ENCODE data around the gene SND1.

The SND1 gene

DNA sequence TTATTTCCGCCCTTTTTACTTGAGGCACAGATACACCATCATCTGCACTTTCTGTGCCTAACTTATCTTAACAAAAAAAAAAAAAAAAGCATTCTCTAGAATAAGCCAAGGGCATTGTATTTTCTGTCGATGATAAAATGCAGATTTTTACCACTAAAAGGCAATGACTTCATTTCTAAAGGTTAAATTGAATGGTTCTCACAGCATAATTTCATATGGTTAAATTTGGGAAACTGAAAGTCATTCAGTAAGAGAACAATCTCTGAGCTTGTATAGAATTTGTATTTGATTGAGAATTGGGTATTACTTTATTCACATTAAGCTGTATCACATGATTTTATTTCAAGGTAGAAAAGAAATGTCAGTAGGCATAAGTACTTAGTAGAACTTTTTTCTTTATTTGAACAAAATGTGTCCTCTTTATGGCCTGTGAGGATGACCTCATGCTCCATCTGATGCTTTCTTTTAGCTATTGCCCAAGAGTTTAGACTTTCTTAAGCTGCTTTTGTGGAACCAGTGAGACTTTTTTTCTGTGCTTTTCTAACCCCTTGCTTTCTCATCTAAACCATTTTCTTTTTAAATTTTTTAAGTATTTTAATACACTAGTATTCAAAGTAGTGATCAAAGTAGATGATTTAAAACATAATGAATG lies 268.9 kb downstream of the SND1 start:
- H3K36me3 ChIP-seq (ENCODE audit: insufficient read depth, low read length): no peaks in the 10 kb centered on the region
- no peak overlapping the region for H3K4me2 ChIP-seq (ENCODE audit: low read length)
- H3K4me1 ChIP-seq (ENCODE audit: control insufficient read depth, insufficient read depth, low read length): no peaks in the 10 kb centered on the region
- H3K4me3 ChIP-seq (ENCODE audit: low read length): no peak overlapping the region
- no peak overlapping the region for H3K9ac ChIP-seq (ENCODE audit: low read depth, low read length)
- no peaks in the 10 kb centered on the region for H3K9me3 ChIP-seq (replicated peaks; ENCODE audit: low read length)
- H3K27me3 ChIP-seq (ENCODE audit: control insufficient read depth, insufficient read depth, low read length): no peaks in the 10 kb centered on the region

DNA sequence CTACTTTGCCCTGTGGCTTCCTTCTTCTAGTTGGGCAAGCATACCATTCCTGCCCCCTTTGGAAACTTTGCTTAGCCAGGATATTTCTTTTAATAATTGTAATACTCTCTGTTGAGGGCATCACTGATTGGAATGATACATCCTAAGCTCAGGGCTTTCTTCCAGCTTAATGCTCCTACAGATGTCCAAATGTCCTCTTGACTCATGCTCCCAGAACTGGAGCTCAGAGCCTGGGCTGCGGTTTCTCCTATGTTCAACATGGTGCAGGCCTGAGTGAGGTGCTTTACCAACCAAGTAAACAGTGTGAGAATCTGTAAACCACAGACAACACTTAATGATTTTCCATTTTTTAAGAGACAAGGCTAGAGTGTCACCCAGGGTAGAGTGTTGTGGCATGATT lies 270.7 kb downstream of the SND1 start:
- Histone ChIP-seq H3K36me3 (ENCODE audit: insufficient read depth, low read length) (no peaks in the 10 kb centered on the region), H3K4me1 (ENCODE audit: control insufficient read depth, insufficient read depth, low read length) (no peaks in the 10 kb centered on the region), H3K4me2 (ENCODE audit: low read length) (no peak overlapping the region), H3K27me3 (ENCODE audit: control insufficient read depth, insufficient read depth, low read length) (no peaks in the 10 kb centered on the region), H3K4me3 (ENCODE audit: low read length) (no peak overlapping the region), H3K9ac (ENCODE audit: low read depth, low read length) (no peak overlapping the region), H3K9me3 (replicated peaks; ENCODE audit: low read length) (no peaks in the 10 kb centered on the region)

DNA sequence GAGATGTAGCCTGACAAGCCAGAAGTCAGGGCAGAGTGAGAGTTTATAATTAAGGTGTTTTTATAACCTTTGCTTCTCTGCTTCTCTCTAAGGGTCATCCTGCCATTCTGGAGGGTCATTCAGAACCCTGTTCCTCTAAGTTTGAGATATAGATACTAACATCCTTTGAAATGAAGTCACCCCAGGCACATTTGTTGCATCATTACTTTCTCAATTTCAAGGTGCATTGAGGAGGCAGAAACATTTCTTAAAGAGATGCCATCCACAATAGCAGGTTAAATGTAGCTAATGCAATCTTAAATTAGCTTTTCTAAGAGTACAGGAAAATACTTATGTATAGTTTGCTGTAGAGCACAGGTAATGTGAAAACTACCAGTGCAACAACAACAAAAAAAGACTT lies 272.9 kb downstream of the SND1 start:
- no peaks in the 10 kb centered on the region for H3K9me3 ChIP-seq (replicated peaks; ENCODE audit: low read length)
- peaks cover 9% of the 10 kb centered on the region for H3K36me3 ChIP-seq (ENCODE audit: insufficient read depth, low read length)
- no peaks in the 10 kb centered on the region for H3K4me1 ChIP-seq (ENCODE audit: control insufficient read depth, insufficient read depth, low read length)

DNA sequence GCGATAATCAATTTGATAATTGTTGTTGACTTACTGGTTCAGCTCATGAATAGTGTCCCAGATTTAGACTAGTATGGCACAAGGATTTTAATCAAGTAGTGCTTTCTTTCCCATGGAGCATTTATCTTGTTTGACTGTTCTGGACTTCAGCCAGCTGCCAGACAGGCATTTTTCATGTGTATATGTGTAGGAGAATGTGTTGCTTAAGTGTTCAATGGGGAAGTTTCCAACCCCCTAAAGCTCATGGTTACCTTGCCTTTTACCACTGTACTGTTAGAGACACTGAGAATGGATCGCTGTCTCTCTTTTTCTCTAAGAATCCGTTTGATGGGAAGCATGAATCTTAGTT lies 275.3 kb downstream of the SND1 start:
- no peak overlapping the region for H3K4me3 ChIP-seq (ENCODE audit: low read length)
- no peaks in the 10 kb centered on the region for H3K9me3 ChIP-seq (replicated peaks; ENCODE audit: low read length)
- H3K36me3 ChIP-seq (ENCODE audit: insufficient read depth, low read length): peaks cover 27% of the 10 kb centered on the region
- H3K27me3 ChIP-seq (ENCODE audit: control insufficient read depth, insufficient read depth, low read length): no peaks in the 10 kb centered on the region
- H3K4me2 ChIP-seq (ENCODE audit: low read length): no peak overlapping the region
- no peak overlapping the region for H3K9ac ChIP-seq (ENCODE audit: low read depth, low read length)
- H3K4me1 ChIP-seq (ENCODE audit: control insufficient read depth, insufficient read depth, low read length): no peaks in the 10 kb centered on the region

More for the DNA sequence above, 272.9 kb downstream of the SND1 start:
- Histone ChIP-seq H3K4me3 (ENCODE audit: low read length) (no peak overlapping the region), H3K9ac (ENCODE audit: low read depth, low read length) (no peak overlapping the region), H3K4me2 (ENCODE audit: low read length) (no peak overlapping the region), H3K27me3 (ENCODE audit: control insufficient read depth, insufficient read depth, low read length) (no peaks in the 10 kb centered on the region)

DNA sequence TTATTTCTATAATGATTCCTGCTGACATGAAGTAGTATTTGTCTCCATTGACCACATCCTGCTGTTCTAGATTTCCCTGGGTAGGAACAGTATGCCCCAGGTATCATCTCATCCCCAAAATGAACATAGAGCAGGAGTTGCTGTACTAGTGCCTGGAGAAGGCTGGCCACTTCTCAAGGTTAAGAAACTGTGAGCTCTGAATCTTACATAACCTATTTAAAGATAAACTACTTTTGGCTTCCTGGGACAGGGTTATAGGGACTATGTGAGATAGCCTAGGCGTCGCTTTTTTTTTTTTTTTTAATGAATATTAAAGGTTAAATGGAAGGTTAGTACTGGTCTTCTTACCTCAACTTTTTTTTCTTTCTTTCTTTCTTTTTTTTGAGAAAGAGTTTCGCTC lies 276.2 kb downstream of the SND1 start:
- no peak overlapping the region for H3K9ac ChIP-seq (ENCODE audit: low read depth, low read length)
- H3K9me3 ChIP-seq (replicated peaks; ENCODE audit: low read length): no peaks in the 10 kb centered on the region
- no peak overlapping the region for H3K4me2 ChIP-seq (ENCODE audit: low read length)
- H3K27me3 ChIP-seq (ENCODE audit: control insufficient read depth, insufficient read depth, low read length): no peaks in the 10 kb centered on the region
- peaks cover 32% of the 10 kb centered on the region for H3K36me3 ChIP-seq (ENCODE audit: insufficient read depth, low read length)
- H3K4me1 ChIP-seq (ENCODE audit: control insufficient read depth, insufficient read depth, low read length): no peaks in the 10 kb centered on the region
- H3K4me3 ChIP-seq (ENCODE audit: low read length): no peak overlapping the region

DNA sequence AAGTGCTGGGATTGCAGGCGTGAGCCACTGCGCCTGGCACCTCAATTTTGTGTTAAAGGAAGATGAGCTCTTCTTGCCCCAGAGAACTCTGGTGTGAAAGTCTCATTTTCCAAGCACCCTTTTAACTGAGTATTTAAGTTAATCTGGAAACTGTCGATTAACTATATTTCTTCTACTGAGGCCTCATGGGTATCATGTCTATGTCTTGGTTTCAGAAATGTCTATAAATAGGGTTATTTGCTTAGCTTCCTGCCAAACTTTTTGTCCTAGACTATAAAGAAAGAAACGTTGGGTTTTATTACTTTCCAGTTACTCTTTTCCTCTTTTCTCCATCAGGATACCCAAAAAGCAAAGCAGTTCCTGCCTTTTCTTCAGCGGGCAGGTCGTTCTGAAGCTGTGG lies 276.9 kb downstream of the SND1 start:
- no peak overlapping the region for H3K9ac ChIP-seq (ENCODE audit: low read depth, low read length)
- no peaks in the 10 kb centered on the region for H3K27me3 ChIP-seq (ENCODE audit: control insufficient read depth, insufficient read depth, low read length)
- H3K9me3 ChIP-seq (replicated peaks; ENCODE audit: low read length): no peaks in the 10 kb centered on the region
- H3K4me1 ChIP-seq (ENCODE audit: control insufficient read depth, insufficient read depth, low read length): no peaks in the 10 kb centered on the region
- H3K4me2 ChIP-seq (ENCODE audit: low read length): no peak overlapping the region
- H3K36me3 ChIP-seq (ENCODE audit: insufficient read depth, low read length): peaks cover 39% of the 10 kb centered on the region
- no peak overlapping the region for H3K4me3 ChIP-seq (ENCODE audit: low read length)

DNA sequence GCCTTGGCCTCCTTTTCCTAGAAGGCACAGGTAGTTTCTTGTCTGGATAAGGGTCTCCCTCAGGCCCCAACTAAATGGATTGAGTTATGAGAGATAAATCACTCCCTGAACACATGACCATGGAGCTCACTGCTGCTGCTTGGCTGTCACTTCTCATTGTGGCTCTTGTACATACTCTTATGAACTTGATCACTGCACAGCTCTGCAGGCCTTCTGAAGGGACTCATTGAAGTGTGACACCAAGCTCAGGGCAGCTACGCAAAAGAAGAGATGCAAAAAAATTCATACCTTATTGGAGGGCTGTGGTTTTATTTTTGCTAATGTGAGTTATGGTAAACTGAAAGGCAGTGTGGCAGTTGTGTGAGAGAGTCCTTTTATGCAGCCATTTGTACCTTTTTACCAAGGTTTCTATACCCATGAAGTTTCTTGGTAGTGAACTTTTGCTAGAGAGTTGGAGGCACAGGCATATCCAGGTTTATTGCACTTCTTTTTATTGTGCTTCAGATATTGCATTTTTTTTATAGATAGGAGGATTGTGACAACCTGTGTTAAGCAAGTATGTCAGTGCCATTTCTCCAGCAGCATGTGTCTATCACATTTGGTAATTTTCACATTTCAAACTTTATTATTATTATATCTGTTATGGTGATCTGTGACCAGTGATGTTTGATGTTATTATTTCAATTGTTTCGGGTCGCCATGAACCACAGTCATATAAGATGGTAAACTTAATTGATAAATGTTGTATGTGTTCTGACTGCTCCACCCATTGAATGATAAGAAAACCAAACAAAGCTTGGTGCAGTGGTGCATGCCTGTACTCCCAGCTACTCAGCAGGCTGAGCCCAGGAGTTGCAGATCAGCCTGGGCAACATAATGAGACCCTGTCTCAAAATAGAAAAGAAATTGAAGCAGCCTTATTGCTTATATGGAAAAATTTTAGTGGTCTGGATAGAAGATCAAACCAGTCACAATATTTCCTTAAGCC lies 278.6 kb downstream of the SND1 start:
- no peak overlapping the region for H3K9ac ChIP-seq (ENCODE audit: low read depth, low read length)
- H3K27me3 ChIP-seq (ENCODE audit: control insufficient read depth, insufficient read depth, low read length): no peaks in the 10 kb centered on the region
- no peaks in the 10 kb centered on the region for H3K4me1 ChIP-seq (ENCODE audit: control insufficient read depth, insufficient read depth, low read length)
- no peak overlapping the region for H3K4me3 ChIP-seq (ENCODE audit: low read length)
- peaks cover 39% of the 10 kb centered on the region for H3K36me3 ChIP-seq (ENCODE audit: insufficient read depth, low read length)
- H3K4me2 ChIP-seq (ENCODE audit: low read length): no peak overlapping the region
- H3K9me3 ChIP-seq (replicated peaks; ENCODE audit: low read length): no peaks in the 10 kb centered on the region

DNA sequence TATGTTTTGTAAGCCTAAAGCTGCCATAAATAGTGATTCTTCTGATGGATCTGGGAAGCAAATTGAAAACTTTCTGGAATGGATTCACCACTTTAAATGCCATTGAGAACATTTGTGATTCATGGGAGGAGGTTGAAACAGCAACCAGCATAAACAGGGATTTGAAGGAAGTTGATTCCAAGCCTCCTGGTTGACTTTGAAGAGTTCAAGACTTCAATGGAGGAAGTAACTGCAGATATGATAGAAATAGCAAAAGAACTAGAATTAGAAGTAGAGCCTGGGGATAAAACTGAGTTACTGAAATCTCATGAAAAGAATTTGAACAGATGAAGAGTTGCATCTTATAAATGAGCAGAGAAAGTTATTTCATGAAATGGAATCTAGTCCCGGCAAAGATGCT lies 280.1 kb downstream of the SND1 start:
- Histone ChIP-seq H3K36me3 (ENCODE audit: insufficient read depth, low read length) (peaks cover 39% of the 10 kb centered on the region), H3K4me3 (ENCODE audit: low read length) (no peak overlapping the region)

DNA sequence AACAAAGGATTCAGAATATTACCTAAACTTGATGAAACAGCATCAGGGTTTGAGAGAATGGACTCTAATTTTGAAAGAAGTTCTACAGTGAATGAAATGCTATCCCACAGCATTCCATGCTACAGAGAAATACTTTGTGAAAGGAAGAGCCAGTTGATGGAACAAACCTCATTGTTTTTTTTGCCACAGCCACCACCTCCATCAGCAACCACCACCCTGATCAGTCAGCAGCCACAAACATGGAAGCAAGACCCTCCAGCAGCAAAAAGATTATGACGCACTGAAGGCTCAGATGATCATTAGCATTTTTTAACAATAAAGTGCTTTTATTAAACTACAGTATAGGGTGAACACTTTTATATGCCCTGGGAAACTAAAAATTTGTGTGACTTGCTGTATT lies 280.5 kb downstream of the SND1 start:
- H3K4me2 ChIP-seq (ENCODE audit: low read length): no peak overlapping the region
- H3K4me1 ChIP-seq (ENCODE audit: control insufficient read depth, insufficient read depth, low read length): no peaks in the 10 kb centered on the region
- no peaks in the 10 kb centered on the region for H3K9me3 ChIP-seq (replicated peaks; ENCODE audit: low read length)
- peaks cover 39% of the 10 kb centered on the region for H3K36me3 ChIP-seq (ENCODE audit: insufficient read depth, low read length)
- no peaks in the 10 kb centered on the region for H3K27me3 ChIP-seq (ENCODE audit: control insufficient read depth, insufficient read depth, low read length)
- no peak overlapping the region for H3K9ac ChIP-seq (ENCODE audit: low read depth, low read length)
- H3K4me3 ChIP-seq (ENCODE audit: low read length): no peak overlapping the region

More for the DNA sequence above, 280.1 kb downstream of the SND1 start:
- Histone ChIP-seq H3K9me3 (replicated peaks; ENCODE audit: low read length) (no peaks in the 10 kb centered on the region), H3K9ac (ENCODE audit: low read depth, low read length) (no peak overlapping the region), H3K27me3 (ENCODE audit: control insufficient read depth, insufficient read depth, low read length) (no peaks in the 10 kb centered on the region), H3K4me2 (ENCODE audit: low read length) (no peak overlapping the region), H3K4me1 (ENCODE audit: control insufficient read depth, insufficient read depth, low read length) (no peaks in the 10 kb centered on the region)

DNA sequence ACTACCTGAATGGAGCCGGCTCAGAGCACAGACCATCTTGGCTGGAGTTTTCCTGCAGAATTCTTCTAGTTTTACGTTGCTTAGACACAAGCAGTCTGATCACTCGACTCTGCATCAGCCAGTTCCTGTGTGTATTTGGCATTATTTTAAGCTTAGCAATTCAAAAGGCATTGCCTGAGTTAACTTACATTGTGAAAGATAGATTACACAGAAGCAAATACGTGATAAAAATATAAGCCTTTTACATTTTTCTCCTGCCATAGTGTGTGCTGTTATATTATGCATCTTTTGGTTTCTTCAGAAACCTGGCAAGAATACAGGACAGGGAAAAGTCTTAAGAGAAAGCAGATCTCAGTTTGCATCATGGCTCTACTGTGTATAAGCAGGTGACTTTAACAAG lies 281.2 kb downstream of the SND1 start:
- Histone ChIP-seq H3K4me3 (ENCODE audit: low read length) (no peak overlapping the region), H3K9me3 (replicated peaks; ENCODE audit: low read length) (no peaks in the 10 kb centered on the region), H3K4me2 (ENCODE audit: low read length) (no peak overlapping the region), H3K36me3 (ENCODE audit: insufficient read depth, low read length) (peaks cover 39% of the 10 kb centered on the region), H3K4me1 (ENCODE audit: control insufficient read depth, insufficient read depth, low read length) (peaks cover 6% of the 10 kb centered on the region), H3K27me3 (ENCODE audit: control insufficient read depth, insufficient read depth, low read length) (no peaks in the 10 kb centered on the region), H3K9ac (ENCODE audit: low read depth, low read length) (no peak overlapping the region)

DNA sequence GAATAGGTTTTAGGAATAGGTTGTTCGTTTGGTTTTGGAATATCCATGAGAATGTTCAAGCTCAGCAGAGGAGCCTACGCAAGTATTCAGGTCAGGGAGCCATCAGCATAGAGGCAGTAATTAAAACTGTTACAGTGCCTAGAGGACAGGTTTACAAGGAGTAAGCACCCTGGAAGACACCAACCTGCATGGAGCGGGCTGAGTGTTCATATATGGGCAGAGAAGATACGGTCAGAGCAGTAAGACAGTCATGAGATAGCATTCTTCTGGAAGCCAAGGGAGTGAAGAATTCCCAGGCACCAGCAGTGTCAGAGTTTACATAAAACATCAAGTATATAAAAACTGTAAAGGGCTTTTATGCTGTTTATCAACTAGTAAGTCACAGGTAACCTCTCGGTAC lies 282.7 kb downstream of the SND1 start:
- Histone ChIP-seq H3K9me3 (replicated peaks; ENCODE audit: low read length) (no peaks in the 10 kb centered on the region), H3K9ac (ENCODE audit: low read depth, low read length) (no peak overlapping the region), H3K4me1 (ENCODE audit: control insufficient read depth, insufficient read depth, low read length) (peaks cover 14% of the 10 kb centered on the region), H3K36me3 (ENCODE audit: insufficient read depth, low read length) (peaks cover 32% of the 10 kb centered on the region), H3K27me3 (ENCODE audit: control insufficient read depth, insufficient read depth, low read length) (no peaks in the 10 kb centered on the region), H3K4me3 (ENCODE audit: low read length) (no peak overlapping the region), H3K4me2 (ENCODE audit: low read length) (no peak overlapping the region)
